Measurements from ENCODE around the gene GJA1. TPM values are rescaled to one million over a fixed set of nuclear protein-coding genes. Genes with fewer than 3 reads are reported as not detected.

The GJA1 gene
- total and polyA plus RNA-seq, 2 of the 4 experiments (the other 2 are of a cell fraction): 180 to 323 TPM

GRCh38 chr6:121450242-121450641, 14.8 kb downstream of the GJA1 start:
- WGBS, 2 experiments (ENCODE audit: extremely low coverage in 2 of 2, insufficient read length in 1 of 2): 93% methylated on average over 8 of the region's 11 CpGs; no CpG with 5 or more reads in 1 of the 2 experiments
- ATAC-seq (ENCODE audit: low read depth): no peak
- Histone ChIP-seq H3K27ac (ENCODE audit: insufficient read depth, low read length) (no peak overlapping the region), H4K8ac (ENCODE audit: low read depth in 2 of 2, low read length in 2 of 2) (no peak overlapping the region), H2BK15ac (ENCODE audit: low read depth, low read length) (no peak overlapping the region), H3K56ac (ENCODE audit: extremely low read depth, insufficient read depth, low read length) (no peak overlapping the region), H2BK120ac (ENCODE audit: low read depth, low read length) (no peak overlapping the region), H2AK5ac (ENCODE audit: low read depth, low read length) (no peak overlapping the region), H3K9ac (ENCODE audit: low read depth, low read length) (no peak overlapping the region), H3K18ac (ENCODE audit: low read depth, low read length) (no peak overlapping the region), H3K9me1 (ENCODE audit: insufficient read depth, low read length) (0 out of 2 replicates have a peak, but pooled peaks cover 6% of the 10 kb centered on the region), H3K36me3 (ENCODE audit: control insufficient read depth, insufficient read depth, low read length) (peaks cover 23% of the 10 kb centered on the region), H3K4me3 (ENCODE audit: insufficient read depth, low read depth, low read length) (no peak overlapping the region), H2AK9ac (replicated peaks; ENCODE audit: low read depth, low read length, poor library complexity) (no peak overlapping the region), H3K4ac (ENCODE audit: low read depth, low read length) (no peak overlapping the region), H4K91ac (ENCODE audit: insufficient read depth, low read depth, low read length) (no peak overlapping the region), H3K14ac (replicated peaks; ENCODE audit: low read depth, low read length) (no peak overlapping the region), H3K9me3 (ENCODE audit: control insufficient read depth, insufficient read depth, low read length) (no peaks in the 10 kb centered on the region), H2BK20ac (ENCODE audit: low read depth, low read length) (no peak overlapping the region), H4K5ac (ENCODE audit: low read depth, low read length) (no peak overlapping the region), H3K27me3 (ENCODE audit: control insufficient read depth, insufficient read depth, low read length) (no peaks in the 10 kb centered on the region), H3K4me2 (ENCODE audit: low read depth, low read length) (no peak overlapping the region), H3K23ac (ENCODE audit: low read depth, low read length) (no peak overlapping the region), H3K4me1 (ENCODE audit: control insufficient read depth, insufficient read depth, low read length) (0 out of 2 replicates have a peak, but pooled peaks cover 3% of the 10 kb centered on the region), H2BK5ac (ENCODE audit: low read depth, low read length, poor library complexity, severe bottlenecking) (no peak overlapping the region), H3K79me1 (ENCODE audit: low read depth in 1 of 2, low read length in 2 of 2) (peaks cover 14 to 34% of the 10 kb centered on the region in 2 experiments; a peak in 3 of 4 replicates), H4K20me1 (ENCODE audit: insufficient read depth, low read length) (peaks cover 26% of the 10 kb centered on the region; the same call in 1 of the 2 replicates), H2AFZ (replicated peaks; ENCODE audit: low read length, poor library complexity) (no peak overlapping the region)
- no TSS peak for BruUV-seq (replicated peaks)
- DNase-seq: no peak
- CTCF ChIA-PET: interaction anchor here (0.6 kb wide), 1 partner anchor 14 kb away, joined by 3 read pairs; no protein-coding TSS in a partner anchor
- TF ChIP-seq RFX5 (IDR thresholded peaks at IDR 0.05; ENCODE audit: low read depth, low read length) (no peak), MAZ (IDR thresholded peaks at IDR 0.05; ENCODE audit: borderline replicate concordance, low read depth, low read length) (no peak), CHD1 (IDR thresholded peaks at IDR 0.05; ENCODE audit: low read depth, low read length) (no peak), RCOR1 (IDR thresholded peaks at IDR 0.05; ENCODE audit: insufficient replicate concordance, low read length) (no peak), MAFK (IDR thresholded peaks at IDR 0.05; ENCODE audit: low read depth, low read length) (no peak), BHLHE40 (IDR thresholded peaks at IDR 0.05; ENCODE audit: low read depth, low read length) (no peak), FOS (IDR thresholded peaks at IDR 0.05; ENCODE audit: low read depth, low read length) (no peak), ELK1 (IDR thresholded peaks at IDR 0.05; ENCODE audit: borderline replicate concordance, low read depth, low read length) (no peak), SMC3 (IDR thresholded peaks at IDR 0.05; ENCODE audit: low read depth, low read length) (no peak), NFE2L2 (IDR thresholded peaks at IDR 0.05; ENCODE audit: low read depth, low read length) (no peak), POLR2A (IDR thresholded peaks at IDR 0.05; ENCODE audit: low read depth, low read length) (no peak)
- dilution Hi-C loops (cut with HindIII; ENCODE audit: low sequenced_read_pairs, unreplicated experiment): no loop called here
- intact Hi-C loops (cut with micrococcal nuclease): no loop called here
- in situ Hi-C loops (cut with MboI; ENCODE audit: low sequenced_read_pairs): no loop called here
- POLR2A ChIA-PET (ENCODE audit: unreplicated experiment): no interaction called here

Data from IMR-90 (cell line).